GM23338 (cell line): ENCODE results near the gene USP6NL. TPM values are rescaled to one million over a fixed set of nuclear protein-coding genes. Genes with fewer than 3 reads are reported as not detected.

Experiments
- ATAC-seq: fragments of 200-7000 bp; cut with Tn5 transposase; 3 replicates; pipeline ENCODE4 v1.9.1; 2020
- DNase-seq: peaks from one replicate; pipeline ENCODE4 v3.0.0-alpha.2; 2015; ENCODE audit warnings: low spot score
- H2AFZ ChIP-seq: fragments of 200-600 bp; sonication (generic); 2 replicates; pipeline ENCODE4 v1.8.0; 2016; ENCODE audit warnings: antibody characterized with exemption, mild to moderate bottlenecking, moderate library complexity
- H3F3A ChIP-seq: fragments of 200-600 bp; sonication (generic); replicated peaks from 2 replicates; pipeline ENCODE4 v1.8.0; 2017; ENCODE audit warnings: antibody characterized with exemption, mixed run types, low read depth
- H3K27ac ChIP-seq: fragments of 200-600 bp; sonication (generic); 2 replicates; pipeline ENCODE4 v1.6.1; 2016; ENCODE audit warnings: low read depth
- H3K27me3 ChIP-seq: fragments of 200-600 bp; sonication (generic); 2 replicates; pipeline ENCODE4 v1.8.0; 2016; ENCODE audit warnings: mild to moderate bottlenecking, mixed run types, moderate library complexity; ENCODE audit not compliant: insufficient read depth
- H3K36me3 ChIP-seq: fragments of 200-600 bp; sonication (generic); 2 replicates; pipeline ENCODE4 v1.8.0; 2016; ENCODE audit warnings: mild to moderate bottlenecking; ENCODE audit not compliant: insufficient read depth
- H3K4me1 ChIP-seq: fragments of 200-600 bp; sonication (generic); 2 replicates; pipeline ENCODE4 v1.8.0; 2016; ENCODE audit warnings: mild to moderate bottlenecking, moderate library complexity; ENCODE audit not compliant: insufficient read depth
- H3K4me2 ChIP-seq: fragments of 200-600 bp; sonication (generic); 2 replicates; pipeline ENCODE4 v1.7.1; 2017; ENCODE audit warnings: mixed run types
- H3K4me3 ChIP-seq: fragments of 200-600 bp; sonication (generic); 2 replicates; pipeline ENCODE4 v1.6.1; 2016; ENCODE audit warnings: mixed run types
- H3K79me2 ChIP-seq: fragments of 200-600 bp; sonication (generic); replicated peaks from 2 replicates; pipeline ENCODE4 v1.8.0; 2017; ENCODE audit warnings: mild to moderate bottlenecking; ENCODE audit not compliant: insufficient read depth
- H3K9me2 ChIP-seq: fragments of 200-600 bp; sonication (generic); 2 replicates; pipeline ENCODE4 v1.8.0; 2017; ENCODE audit not compliant: insufficient read depth
- H4K20me1 ChIP-seq: fragments of 200-600 bp; sonication (generic); replicated peaks from 2 replicates; pipeline ENCODE4 v1.8.0; 2017; ENCODE audit warnings: mild to moderate bottlenecking; ENCODE audit not compliant: insufficient read depth
- H3K27ac Mint-ChIP-seq: 2 replicates; pipeline ENCODE4 v1.8.0; 2020; ENCODE audit warnings: inconsistent platforms, mild to moderate bottlenecking, moderate library complexity, mixed read lengths
- H3K27me3 Mint-ChIP-seq: 3 replicates; pipeline ENCODE4 v1.8.0; 2022; ENCODE audit warnings: low read depth, mild to moderate bottlenecking, moderate library complexity, mixed read lengths, inconsistent platforms; ENCODE audit not compliant: insufficient read depth, poor library complexity
- H3K36me3 Mint-ChIP-seq: 3 replicates; pipeline ENCODE4 v1.8.0; 2021; ENCODE audit warnings: low read depth, mild to moderate bottlenecking, inconsistent platforms, moderate library complexity, mixed read lengths
- H3K4me1 Mint-ChIP-seq: 3 replicates; pipeline ENCODE4 v1.8.0; 2020; ENCODE audit warnings: mild to moderate bottlenecking, inconsistent platforms, mixed read lengths
- H3K4me3 Mint-ChIP-seq: 3 replicates; pipeline ENCODE4 v1.8.0; 2021; ENCODE audit warnings: moderate library complexity, mild to moderate bottlenecking, inconsistent platforms, mixed read lengths
- H3K9me3 Mint-ChIP-seq: 3 replicates; pipeline ENCODE4 v1.8.0; 2020; ENCODE audit warnings: moderate library complexity, mild to moderate bottlenecking, inconsistent platforms, mixed read lengths
- CREB1 ChIP-seq: fragments of 250-450 bp; sonication (Bioruptor Pico); IDR thresholded peaks from 2 replicates; pipeline ENCODE4 v1.5.0; 2020; ENCODE audit warnings: low read depth, mild to moderate bottlenecking, moderate library complexity
- CTCF ChIP-seq, 2 experiments: fragments of 200-600 bp in 1 of 2; sonication (generic) in 1 of 2; conservative IDR thresholded peaks; 2 replicates each; pipeline versions ENCODE4 v1.5.1 to v1.6.1; 2016 to 2017; ENCODE audit warnings: antibody characterized with exemption in 2 of 2, low read depth in 2 of 2, mild to moderate bottlenecking in 2 of 2, moderate library complexity in 1 of 2
- ETS1 ChIP-seq: IDR thresholded peaks from 2 replicates; pipeline ENCODE4 v1.6.1; 2016; ENCODE audit warnings: antibody characterized with exemption
- JUNB ChIP-seq: IDR thresholded peaks from one replicate; pipeline ENCODE4 v1.6.1; 2016; ENCODE audit warnings: antibody characterized with exemption; ENCODE audit not compliant: unreplicated experiment
- NANOG ChIP-seq: IDR thresholded peaks from 2 replicates; pipeline ENCODE4 v1.6.1; 2016; ENCODE audit warnings: antibody characterized with exemption, borderline replicate concordance
- REST ChIP-seq: IDR thresholded peaks from one replicate; pipeline ENCODE4 v1.6.1; 2018; ENCODE audit warnings: antibody characterized with exemption; ENCODE audit not compliant: unreplicated experiment
- STAT1 ChIP-seq: IDR thresholded peaks from one replicate; pipeline ENCODE4 v1.6.1; 2016; ENCODE audit warnings: antibody characterized with exemption; ENCODE audit not compliant: unreplicated experiment
- polyA plus RNA-seq: library from polyadenylated mRNA; unstranded; fragments of >200 nt; fragmentation: Nextera tagmentation; extraction: Ambion mirVana; gene quantifications from 2 replicates; pipeline ENCODE4 v1.2.1, GENCODE V29; 2016
- total RNA-seq: library from RNA; depleted of rRNA; stranded (reverse); fragments of >200 nt; shearing (Covaris generic); gene quantifications from 2 replicates; pipeline ENCODE4 v1.2.3, GENCODE V29; 2014

USP6NL gene
- total and polyA plus RNA-seq, 2 experiments from 2014 or later = 8.1 to 29.7 TPM

- ATAC-seq (peak; percentile 21; the same call in 2 of the 3 replicates), DNase-seq (no peak)
- H3K9me2 ChIP-seq = no peaks in the 10 kb centered on the region
- H3K36me3 ChIP-seq = no peaks in the 10 kb centered on the region
- peak overlapping the region; percentile 11 for H3K27ac ChIP-seq
- TF ChIP-seq ETS1 = no peak
- TF ChIP-seq JUNB = no peak
- TF ChIP-seq CTCF (conservative IDR thresholded peaks at IDR 0.05; ENCODE audit: low read depth in 2 of 2) = no peak
- H3K27me3 ChIP-seq = no peaks in the 10 kb centered on the region
- H3K4me1 ChIP-seq = peaks cover 33% of the 10 kb centered on the region
- H4K20me1 ChIP-seq = no peaks in the 10 kb centered on the region
- Mint-ChIP-seq H3K9me3 (no peaks in the 10 kb centered on the region), H3K27me3 (peaks cover 8% of the 10 kb centered on the region), H3K4me3 (no peak overlapping the region; the same call in 2 of the 3 replicates), H3K4me1 (peaks cover 25% of the 10 kb centered on the region), H3K36me3 (peaks cover 15% of the 10 kb centered on the region), H3K27ac (peak overlapping the region; percentile 73; the same call in 1 of the 2 replicates)
- H3K4me3 ChIP-seq = no peak overlapping the region
- no peak overlapping the region for H2AFZ ChIP-seq
- no peaks in the 10 kb centered on the region; the same call in 1 of the 2 replicates for H3K79me2 ChIP-seq
- H3K4me2 ChIP-seq = peak overlapping the region; percentile 1; the same call in 1 of the 2 replicates
- H3F3A ChIP-seq = no peaks in the 10 kb centered on the region
Measured at GRCh38 chr10:11475831-11476434, 135.5 kb downstream of the USP6NL start.

GRCh38 chr10:11473128-11473760 is 138.2 kb downstream of the USP6NL start:
- DNase-seq = peak; percentile 82
- Mint-ChIP-seq H3K27me3 (peaks cover 9% of the 10 kb centered on the region), H3K9me3 (no peaks in the 10 kb centered on the region; the same call in 2 of the 3 replicates), H3K36me3 (peaks cover 12% of the 10 kb centered on the region), H3K27ac (no peak overlapping the region; the same call in 1 of the 2 replicates), H3K4me3 (no peak overlapping the region), H3K4me1 (peaks cover 47% of the 10 kb centered on the region)
- TF ChIP-seq NANOG = no peak
- TF ChIP-seq REST = no peak
- TF ChIP-seq CREB1 (CRISPR knock-in tag) = no peak
- TF ChIP-seq STAT1 = no peak
- Histone ChIP-seq H3K27me3 (no peaks in the 10 kb centered on the region), H3K27ac (peak overlapping the region; percentile 61), H2AFZ (no peak overlapping the region), H4K20me1 (no peaks in the 10 kb centered on the region), H3K4me3 (no peak overlapping the region), H3F3A (no peaks in the 10 kb centered on the region), H3K4me1 (peaks cover 57% of the 10 kb centered on the region), H3K4me2 (no peak overlapping the region), H3K36me3 (no peaks in the 10 kb centered on the region), H3K79me2 (peaks cover 4% of the 10 kb centered on the region; the same call in 1 of the 2 replicates), H3K9me2 (no peaks in the 10 kb centered on the region)
- ATAC-seq = peak; percentile 74
